Osteocyte (in vitro differentiated cells): ENCODE data around the gene SCGB1C1. TPM values are rescaled to one million over a fixed set of nuclear protein-coding genes. Genes with fewer than 3 reads are reported as not detected.

Source experiments
- DNase-seq: peaks from one replicate; pipeline ENCODE4 v3.0.0; 2021; ENCODE audit warnings: mixed read lengths; ENCODE audit not compliant: unreplicated experiment; ENCODE audit errors: extremely low spot score
- H3K27ac Mint-ChIP-seq: one replicate; pipeline ENCODE4 v1.8.0; 2021; ENCODE audit warnings: mild to moderate bottlenecking, mixed read lengths; ENCODE audit not compliant: unreplicated experiment
- H3K27me3 Mint-ChIP-seq: one replicate; pipeline ENCODE4 v1.8.0; 2021; ENCODE audit warnings: mixed read lengths; ENCODE audit not compliant: unreplicated experiment
- H3K36me3 Mint-ChIP-seq: one replicate; pipeline ENCODE4 v1.8.0; 2021; ENCODE audit warnings: mixed read lengths; ENCODE audit not compliant: unreplicated experiment
- H3K4me1 Mint-ChIP-seq: one replicate; pipeline ENCODE4 v1.8.0; 2021; ENCODE audit warnings: mixed read lengths; ENCODE audit not compliant: unreplicated experiment
- H3K4me3 Mint-ChIP-seq: one replicate; pipeline ENCODE4 v1.8.0; 2021; ENCODE audit warnings: mild to moderate bottlenecking, moderate library complexity, mixed read lengths; ENCODE audit not compliant: unreplicated experiment
- H3K9me3 Mint-ChIP-seq: one replicate; pipeline ENCODE4 v1.8.0; 2021; ENCODE audit warnings: mixed read lengths; ENCODE audit not compliant: unreplicated experiment
- CTCF ChIP-seq: fragments of 200-600 bp; sonication (generic); IDR thresholded peaks from 2 replicates; pipeline ENCODE4 v1.5.0; 2021; ENCODE audit warnings: antibody characterized with exemption, mild to moderate bottlenecking, moderate library complexity
- total RNA-seq: library from RNA; stranded (reverse); gene quantifications from 2 replicates; pipeline ENCODE4 v1.2.1, GENCODE V29; 2021

The SCGB1C1 gene
- total RNA-seq, 1 donor from 2014 or later = not detected

DNA sequence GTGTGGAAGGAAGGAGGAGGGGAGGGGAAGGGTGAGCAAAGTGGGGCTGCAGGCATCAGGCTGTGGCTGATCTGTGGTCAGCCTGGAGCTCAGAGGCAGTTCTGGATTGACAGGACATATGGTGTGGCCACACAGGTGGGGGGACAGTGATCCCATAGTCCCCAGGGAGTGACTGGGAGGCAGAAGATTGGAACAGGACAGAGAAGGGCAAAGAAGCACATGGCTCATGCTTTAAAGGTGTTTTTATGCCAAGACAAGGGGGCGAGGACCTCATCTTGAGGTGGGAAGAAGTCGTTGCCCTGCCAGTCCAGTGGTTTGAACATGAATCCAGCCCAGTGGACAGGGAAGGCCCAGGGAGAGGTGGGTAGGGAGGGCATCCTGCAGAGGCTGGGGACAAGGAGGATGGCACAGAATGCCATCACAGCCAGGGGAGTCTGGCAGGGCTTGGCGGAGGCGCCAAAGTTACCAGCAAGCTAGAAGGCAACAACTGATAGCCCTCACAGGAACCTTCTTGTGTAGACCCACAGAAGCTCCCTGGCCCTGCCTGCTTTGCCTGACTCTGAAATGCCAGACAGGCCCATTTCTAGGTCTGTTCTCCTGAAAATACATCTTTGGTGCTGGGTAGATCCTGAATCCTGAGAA is 11.2 kb downstream of the SCGB1C1 start:
- DNase-seq = peak; percentile 60
- H3K4me3 Mint-ChIP-seq = no peak overlapping the region
- H3K4me1 Mint-ChIP-seq = peaks cover 19% of the 10 kb centered on the region
- H3K9me3 Mint-ChIP-seq = no peaks in the 10 kb centered on the region
- peaks cover 19% of the 10 kb centered on the region for H3K36me3 Mint-ChIP-seq
- peak overlapping the region; percentile 57 for H3K27ac Mint-ChIP-seq
- no peaks in the 10 kb centered on the region for H3K27me3 Mint-ChIP-seq
- no peak for TF ChIP-seq CTCF

DNA sequence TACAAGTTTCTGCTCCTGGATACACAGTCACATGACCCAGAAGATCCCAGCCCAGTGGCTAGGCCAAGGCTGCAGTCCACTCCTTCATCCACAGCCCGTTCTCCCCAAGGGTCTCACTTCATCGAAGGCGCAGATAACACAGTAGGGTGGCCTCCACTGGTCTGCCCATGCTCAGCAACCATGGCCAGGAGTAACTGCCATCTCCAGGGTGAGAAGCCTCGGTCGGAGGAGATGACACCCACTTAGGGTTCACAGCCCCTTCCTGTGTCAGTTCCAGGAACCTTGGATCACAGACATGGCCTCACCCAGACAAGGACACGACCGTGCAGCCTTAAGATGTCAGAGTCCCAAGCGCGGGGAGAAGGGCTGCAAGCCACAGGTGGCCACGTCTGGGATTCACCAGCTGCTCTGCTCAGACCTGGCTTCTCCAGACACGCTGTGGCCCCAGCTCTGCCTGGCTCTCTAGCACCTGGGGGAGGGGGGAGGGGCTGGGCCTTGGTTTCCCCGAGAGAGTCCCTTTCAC is 11.8 kb downstream of the SCGB1C1 start:
- Mint-ChIP-seq H3K27me3 (no peaks in the 10 kb centered on the region), H3K27ac (peak overlapping the region; percentile 31), H3K9me3 (no peaks in the 10 kb centered on the region), H3K36me3 (peaks cover 19% of the 10 kb centered on the region), H3K4me3 (no peak overlapping the region), H3K4me1 (peaks cover 22% of the 10 kb centered on the region)
- TF ChIP-seq CTCF = no peak
- peak; percentile 68 for DNase-seq

DNA sequence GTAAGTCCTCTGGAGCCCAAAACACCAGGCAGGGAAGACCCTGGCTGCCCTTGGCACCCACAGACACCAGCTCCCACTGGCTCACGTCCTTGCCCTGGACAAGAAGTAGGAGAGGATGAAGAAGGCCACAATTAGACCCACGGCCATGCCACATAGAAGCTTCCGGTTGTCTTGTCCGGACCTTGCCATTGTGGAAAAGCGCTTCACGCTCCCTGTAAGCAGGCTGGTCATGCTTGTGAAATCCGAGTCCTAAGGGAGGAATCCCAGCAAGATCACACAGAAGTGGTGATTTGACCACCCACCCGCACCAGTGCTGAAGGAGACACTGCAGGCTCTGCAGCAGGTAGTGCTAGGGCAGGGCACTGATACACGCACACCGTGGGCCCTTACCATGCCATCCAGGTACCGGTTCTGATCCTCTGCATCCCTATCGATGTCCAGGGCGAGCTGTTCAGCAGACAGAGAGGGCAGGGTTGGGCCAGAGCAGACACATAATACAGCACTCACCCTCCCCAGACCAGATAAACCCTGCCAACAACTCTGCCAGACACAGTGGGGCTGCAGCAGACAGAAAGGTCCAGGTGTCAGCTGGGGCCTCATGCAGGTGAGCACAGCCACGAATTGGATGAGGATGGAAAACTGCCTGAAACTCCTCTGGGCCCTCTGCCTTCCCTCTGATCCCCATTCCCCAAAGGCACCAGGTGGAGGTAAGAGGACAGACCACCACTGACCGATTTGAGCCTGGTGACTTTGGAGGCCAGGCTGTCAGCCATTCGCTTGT is 12.5 kb downstream of the SCGB1C1 start:
- H3K27me3 Mint-ChIP-seq = no peaks in the 10 kb centered on the region
- no peak for TF ChIP-seq CTCF
- H3K9me3 Mint-ChIP-seq = no peaks in the 10 kb centered on the region
- peak overlapping the region; percentile 94 for H3K4me3 Mint-ChIP-seq
- H3K36me3 Mint-ChIP-seq = peaks cover 21% of the 10 kb centered on the region
- peaks cover 30% of the 10 kb centered on the region for H3K4me1 Mint-ChIP-seq
- peak; percentile 60 for DNase-seq
- H3K27ac Mint-ChIP-seq = peak overlapping the region; percentile 99

GRCh38 chr11:206002-206384 is 13.1 kb downstream of the SCGB1C1 start:
- Mint-ChIP-seq H3K36me3 (peaks cover 18% of the 10 kb centered on the region), H3K9me3 (no peaks in the 10 kb centered on the region), H3K4me3 (peak overlapping the region; percentile 94), H3K4me1 (peaks cover 32% of the 10 kb centered on the region), H3K27me3 (no peaks in the 10 kb centered on the region), H3K27ac (peak overlapping the region; percentile 99)
- TF ChIP-seq CTCF = no peak
- DNase-seq = peak; percentile 57
